Suprapubic skin (tissue), 4 donors: ENCODE data around the gene WDR26. TPM values are rescaled to one million over a fixed set of nuclear protein-coding genes. Genes with fewer than 3 reads are reported as not detected.
A peak's percentile ranks its signal among the peaks of the same experiment; 100 is the strongest.

Experiments
- DNase-seq, 2 donors: peaks; one replicate each; pipeline ENCODE4 v3.0.0-alpha.2; 2019; ENCODE audit warnings: low spot score in 2 of 2
- H3K27ac ChIP-seq: fragments of 200-600 bp; sonication (generic); one replicate; pipeline ENCODE4 v1.5.1; 2019
- H3K27me3 ChIP-seq: fragments of 200-600 bp; sonication (generic); one replicate; pipeline ENCODE4 v1.5.1; 2019
- H3K36me3 ChIP-seq: fragments of 200-600 bp; sonication (generic); one replicate; pipeline ENCODE4 v1.5.1; 2019
- H3K4me1 ChIP-seq: fragments of 200-600 bp; sonication (generic); one replicate; pipeline ENCODE4 v1.5.1; 2019
- H3K4me3 ChIP-seq: fragments of 200-600 bp; sonication (generic); one replicate; pipeline ENCODE4 v1.5.1; 2019; ENCODE audit warnings: mild to moderate bottlenecking
- H3K9me3 ChIP-seq: fragments of 200-600 bp; sonication (generic); one replicate; pipeline ENCODE4 v1.5.1; 2019
- EP300 ChIP-seq: sonication (generic); formaldehyde crosslinking; IDR thresholded peaks from one replicate; pipeline ENCODE4 v1.6.1; 2017; ENCODE audit warnings: antibody characterized with exemption
- POLR2A ChIP-seq, 2 donors: fragments of 450-650 bp; IDR thresholded peaks; one replicate each; pipeline ENCODE4 v1.6.1; 2017; ENCODE audit warnings: antibody characterized with exemption in 2 of 2, mild to moderate bottlenecking in 2 of 2, moderate library complexity in 2 of 2
- POLR2AphosphoS5 ChIP-seq, 3 donors: sonication (generic); formaldehyde crosslinking; IDR thresholded peaks; one replicate each; pipeline ENCODE4 v1.6.1; 2017; ENCODE audit warnings: antibody characterized with exemption in 3 of 3
- WGBS: methylation state at CpG from one replicate; pipeline ENCODE4 v1.1.5; 2018; 5-methylcytosine and 5-hydroxymethylcytosine counted together
- total RNA-seq, 4 donors: library from RNA; depleted of rRNA; stranded (reverse); fragments of >200 nt; gene quantifications; one replicate each; pipeline ENCODE4 v1.1.0, GENCODE V29; 2016
- TF ChIP-seq, protein P1 (sequence below), 2 donors: fragments of 200-600 bp in 1 of 2; fragments of 450-650 bp in 1 of 2; sonication (generic) in 1 of 2; IDR thresholded peaks; one replicate each; pipeline ENCODE4 v1.5.1; 2016 to 2019; ENCODE audit warnings: antibody characterized with exemption in 2 of 2, mild to moderate bottlenecking in 1 of 2, moderate library complexity in 1 of 2

Gene WDR26
- total RNA-seq, 4 donors from 2014 or later = 92.4 to 174 (median 111) TPM

DNA sequence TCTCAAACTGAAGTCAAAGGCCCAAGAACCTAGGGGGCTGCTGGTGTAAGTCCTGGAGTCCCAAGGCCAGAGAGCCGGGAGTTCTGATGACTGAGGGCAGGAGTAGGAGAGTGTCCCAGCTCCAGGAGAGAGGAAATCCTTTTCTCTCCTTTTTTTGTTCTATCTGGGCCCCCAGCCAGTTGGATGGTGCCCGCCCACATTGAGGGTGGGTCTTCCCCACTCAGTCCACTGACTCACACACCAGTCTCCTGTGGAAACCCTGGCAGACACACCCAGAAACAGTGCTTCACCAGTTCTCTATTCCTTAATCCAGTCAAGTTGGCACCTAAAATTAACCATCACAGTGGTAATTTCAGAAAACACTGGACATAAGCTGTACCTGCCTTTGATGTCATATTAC lies 12.7 kb upstream of the WDR26 start:
- 36% methylated on average over 2 of the region's 2 CpGs for WGBS
- H3K27ac ChIP-seq = peak overlapping the region; percentile 62

DNA sequence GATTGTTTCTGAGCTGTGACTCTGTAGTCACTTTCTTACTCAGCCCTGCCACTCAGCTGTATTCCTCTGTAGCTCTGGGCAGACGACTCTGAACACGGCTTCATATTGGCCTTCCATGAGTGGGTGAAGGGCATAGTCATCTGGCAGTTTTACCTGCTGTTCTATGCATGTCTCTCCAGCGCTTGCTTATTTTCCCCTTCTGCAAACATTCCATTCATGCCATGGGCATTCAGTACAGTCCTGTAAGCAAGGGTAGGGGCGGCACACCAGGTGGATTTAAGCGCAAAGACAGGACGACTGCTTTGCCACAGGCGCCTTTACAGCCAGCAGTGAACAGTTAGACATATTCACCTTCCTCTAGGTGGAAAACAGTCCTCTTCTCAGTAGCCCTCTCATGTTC lies 4.4 kb upstream of the WDR26 start:
- Histone ChIP-seq H3K4me3 (no peak overlapping the region), H3K9me3 (no peaks in the 10 kb centered on the region), H3K36me3 (peaks cover 3% of the 10 kb centered on the region), H3K27me3 (no peaks in the 10 kb centered on the region), H3K27ac (no peak overlapping the region), H3K4me1 (peaks cover 22% of the 10 kb centered on the region)
- TF ChIP-seq, protein P1, sequence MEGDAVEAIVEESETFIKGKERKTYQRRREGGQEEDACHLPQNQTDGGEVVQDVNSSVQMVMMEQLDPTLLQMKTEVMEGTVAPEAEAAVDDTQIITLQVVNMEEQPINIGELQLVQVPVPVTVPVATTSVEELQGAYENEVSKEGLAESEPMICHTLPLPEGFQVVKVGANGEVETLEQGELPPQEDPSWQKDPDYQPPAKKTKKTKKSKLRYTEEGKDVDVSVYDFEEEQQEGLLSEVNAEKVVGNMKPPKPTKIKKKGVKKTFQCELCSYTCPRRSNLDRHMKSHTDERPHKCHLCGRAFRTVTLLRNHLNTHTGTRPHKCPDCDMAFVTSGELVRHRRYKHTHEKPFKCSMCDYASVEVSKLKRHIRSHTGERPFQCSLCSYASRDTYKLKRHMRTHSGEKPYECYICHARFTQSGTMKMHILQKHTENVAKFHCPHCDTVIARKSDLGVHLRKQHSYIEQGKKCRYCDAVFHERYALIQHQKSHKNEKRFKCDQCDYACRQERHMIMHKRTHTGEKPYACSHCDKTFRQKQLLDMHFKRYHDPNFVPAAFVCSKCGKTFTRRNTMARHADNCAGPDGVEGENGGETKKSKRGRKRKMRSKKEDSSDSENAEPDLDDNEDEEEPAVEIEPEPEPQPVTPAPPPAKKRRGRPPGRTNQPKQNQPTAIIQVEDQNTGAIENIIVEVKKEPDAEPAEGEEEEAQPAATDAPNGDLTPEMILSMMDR (IDR thresholded peaks at IDR 0.05) = no peak
- no peak for TF ChIP-seq POLR2AphosphoS5 (IDR thresholded peaks at IDR 0.05)
- no peak for TF ChIP-seq EP300
- TF ChIP-seq POLR2A (IDR thresholded peaks at IDR 0.05) = no peak
- 90% methylated on average over 7 of the region's 7 CpGs for WGBS
- no peak for DNase-seq

More for the DNA sequence above, 12.7 kb upstream of the WDR26 start:
- TF ChIP-seq EP300 = no peak
- TF ChIP-seq, protein P1 (IDR thresholded peaks at IDR 0.05) = no peak
- no peak for TF ChIP-seq POLR2A (IDR thresholded peaks at IDR 0.05)
- no peak for TF ChIP-seq POLR2AphosphoS5 (IDR thresholded peaks at IDR 0.05)
- H3K9me3 ChIP-seq = no peaks in the 10 kb centered on the region
- no peak overlapping the region for H3K4me3 ChIP-seq
- no peaks in the 10 kb centered on the region for H3K27me3 ChIP-seq
- peak in 1 of 2 donors; percentile 78 for DNase-seq
- H3K36me3 ChIP-seq = no peaks in the 10 kb centered on the region
- peaks cover 15% of the 10 kb centered on the region for H3K4me1 ChIP-seq

DNA sequence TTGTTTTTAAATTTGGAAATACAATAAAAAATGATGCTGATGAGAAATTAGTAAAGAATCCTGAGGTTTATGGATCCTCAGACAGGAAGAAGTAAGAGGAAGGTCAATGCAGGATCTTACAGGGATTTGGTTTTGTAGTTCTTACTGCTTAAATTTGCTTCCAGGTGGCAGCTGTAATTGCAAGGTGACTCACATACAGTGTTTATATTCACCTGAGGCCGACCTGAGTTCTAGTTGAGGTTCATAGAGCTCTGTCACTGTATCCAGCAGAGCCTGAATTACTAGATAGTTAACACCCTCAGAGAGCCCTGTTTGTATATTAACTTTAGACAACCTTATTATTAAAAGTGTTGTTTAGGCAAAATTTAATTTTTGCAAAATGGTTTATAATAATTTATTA lies 1.4 kb upstream of the WDR26 start:
- peak overlapping the region; percentile 99 for H3K27ac ChIP-seq
- no peaks in the 10 kb centered on the region for H3K27me3 ChIP-seq
- TF ChIP-seq POLR2AphosphoS5 (IDR thresholded peaks at IDR 0.05) (no peak), POLR2A (IDR thresholded peaks at IDR 0.05) (no peak), EP300 (no peak)
- TF ChIP-seq, protein P1 (IDR thresholded peaks at IDR 0.05) = no peak
- H3K36me3 ChIP-seq = peaks cover 2% of the 10 kb centered on the region
- H3K9me3 ChIP-seq = no peaks in the 10 kb centered on the region
- peaks cover 30% of the 10 kb centered on the region for H3K4me1 ChIP-seq
- DNase-seq = no peak
- peak overlapping the region; percentile 88 for H3K4me3 ChIP-seq
- 44% methylated on average over 1 of the region's 1 CpG for WGBS

DNA sequence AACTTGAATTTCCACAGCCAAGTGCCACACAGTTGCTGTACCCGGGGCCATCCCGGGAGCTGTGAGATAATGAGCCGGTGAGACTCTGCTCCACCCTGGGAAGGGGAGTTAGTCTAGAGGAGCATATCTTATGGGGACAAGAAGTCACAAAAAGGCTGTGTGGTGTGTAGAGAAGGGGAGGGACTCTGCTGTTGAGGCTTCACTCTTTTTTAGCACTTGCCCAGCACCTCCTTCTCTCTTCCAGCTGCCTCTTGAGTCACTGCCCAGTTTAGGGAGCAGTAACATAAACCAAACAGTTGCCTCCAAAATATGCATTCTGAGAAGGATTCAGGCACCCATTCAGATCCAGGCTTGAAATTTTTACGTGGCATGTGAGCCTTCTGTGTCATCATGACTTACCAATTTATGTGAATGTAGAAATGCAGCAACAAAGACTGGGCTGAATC lies 744 bp upstream of the WDR26 start:
- no peaks in the 10 kb centered on the region for H3K9me3 ChIP-seq
- 5% methylated on average over 4 of the region's 4 CpGs for WGBS
- peak overlapping the region; percentile 99 for H3K27ac ChIP-seq
- no peak for TF ChIP-seq POLR2A (IDR thresholded peaks at IDR 0.05)
- no peak for TF ChIP-seq POLR2AphosphoS5 (IDR thresholded peaks at IDR 0.05)
- no peaks in the 10 kb centered on the region for H3K27me3 ChIP-seq
- no peak for DNase-seq
- H3K4me3 ChIP-seq = peak overlapping the region; percentile 88
- peaks cover 37% of the 10 kb centered on the region for H3K4me1 ChIP-seq
- no peaks in the 10 kb centered on the region for H3K36me3 ChIP-seq

DNA sequence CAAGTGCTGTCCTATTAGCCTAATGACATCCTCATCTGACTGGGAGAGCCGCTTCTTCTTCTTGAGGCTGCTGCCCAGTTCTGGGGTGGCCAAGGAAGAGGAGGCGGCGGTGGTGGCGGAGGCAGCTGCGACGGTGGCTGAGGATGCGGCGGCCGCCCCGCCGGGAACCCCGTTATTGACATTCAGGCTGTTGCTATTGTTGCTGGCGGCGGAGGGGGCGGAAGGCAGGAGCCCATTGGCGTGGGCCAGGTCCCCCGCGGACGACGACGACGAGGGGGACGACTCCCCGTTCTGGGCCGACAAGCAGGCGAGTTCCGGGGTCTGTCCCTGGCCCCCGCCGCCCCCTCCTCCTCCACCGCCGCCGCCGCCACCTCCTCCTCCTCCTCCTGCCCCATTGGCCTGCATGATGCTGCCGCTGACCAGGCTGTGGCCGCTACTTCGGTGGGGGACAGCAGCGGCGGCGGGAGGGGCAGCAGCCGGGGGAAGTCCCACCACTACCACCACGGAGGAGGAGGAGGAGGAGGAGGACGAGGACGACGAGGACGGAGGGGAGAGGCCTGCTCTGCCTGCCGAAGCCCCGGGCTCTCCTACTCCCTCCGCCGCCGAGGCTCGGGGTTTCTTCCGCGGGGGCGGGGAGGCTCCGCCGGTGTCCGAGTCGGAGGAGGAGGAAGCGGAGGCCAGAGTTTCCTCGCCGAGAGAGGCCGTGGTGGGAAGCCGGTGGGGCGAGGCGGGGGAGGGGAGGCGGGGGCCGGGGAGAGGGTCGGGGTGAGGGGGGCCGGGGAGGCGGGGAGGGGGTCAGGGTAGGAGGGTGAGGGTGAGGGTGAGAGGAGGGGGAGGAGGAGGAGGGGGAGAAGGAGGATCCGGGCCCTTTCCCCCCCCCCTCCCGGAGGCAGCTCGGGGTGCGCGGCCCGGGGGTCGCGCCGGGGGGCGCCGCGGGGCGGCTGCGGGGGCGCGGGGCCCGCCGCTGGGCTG lies 610 bp downstream of the WDR26 start:
- WGBS = 0% methylated on average over 1 of the region's 88 CpGs
- peak; percentile 79 to 83 for DNase-seq
- H3K4me3 ChIP-seq = peak overlapping the region; percentile 88
- TF ChIP-seq POLR2AphosphoS5 (IDR thresholded peaks at IDR 0.05) = peak in 1 of 3 donors; percentile 43
- TF ChIP-seq POLR2A (IDR thresholded peaks at IDR 0.05) = no peak
- H3K36me3 ChIP-seq = peaks cover 4% of the 10 kb centered on the region
- H3K27me3 ChIP-seq = no peaks in the 10 kb centered on the region
- H3K9me3 ChIP-seq = no peaks in the 10 kb centered on the region
- H3K27ac ChIP-seq = peak overlapping the region; percentile 99
- H3K4me1 ChIP-seq = peaks cover 49% of the 10 kb centered on the region

DNA sequence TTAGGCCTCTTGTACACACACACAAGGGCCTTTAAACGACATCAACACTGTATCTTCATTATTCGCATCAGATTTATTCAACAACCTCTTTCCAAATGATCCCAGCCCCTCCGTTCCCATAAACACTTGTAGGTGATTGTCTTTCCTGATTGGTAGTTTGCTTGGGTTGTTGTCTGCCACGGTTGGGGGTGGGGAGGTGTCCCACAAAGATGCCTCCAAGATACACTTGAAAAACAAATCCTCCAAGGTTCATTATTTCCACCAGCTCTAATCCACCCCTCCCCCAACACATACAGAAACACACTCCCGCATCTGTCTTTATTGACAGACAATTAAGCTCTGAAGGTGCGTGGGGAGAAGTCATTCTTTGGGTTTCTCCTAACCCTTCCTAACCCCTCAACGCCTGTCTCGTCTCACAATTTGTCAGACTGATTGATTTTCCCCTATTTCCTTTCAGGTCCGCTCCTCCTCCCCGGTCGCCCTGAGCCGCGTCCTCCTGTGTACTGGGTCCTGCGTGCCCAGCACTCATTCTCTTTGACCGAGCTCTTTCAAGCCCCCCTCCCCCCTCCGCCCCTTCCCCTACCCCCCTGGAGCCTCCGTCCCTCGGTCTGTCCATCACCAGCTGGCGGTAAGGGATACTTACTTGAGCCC lies 1.4 kb downstream of the WDR26 start:
- TF ChIP-seq, protein P1 (IDR thresholded peaks at IDR 0.05) = no peak
- TF ChIP-seq POLR2AphosphoS5 (IDR thresholded peaks at IDR 0.05) (no peak), EP300 (no peak), POLR2A (IDR thresholded peaks at IDR 0.05) (no peak)
- Histone ChIP-seq H3K9me3 (no peaks in the 10 kb centered on the region), H3K4me1 (peaks cover 49% of the 10 kb centered on the region), H3K4me3 (peak overlapping the region; percentile 88), H3K27me3 (no peaks in the 10 kb centered on the region), H3K36me3 (peaks cover 7% of the 10 kb centered on the region), H3K27ac (peak overlapping the region; percentile 99)
- under 1% methylated on average over 19 of the region's 19 CpGs for WGBS
- DNase-seq = no peak
